Adrenal gland (tissue), 5 donors: ENCODE results near the gene RASD2.

Source experiments
- CTCF ChIP-seq, 6 experiments: fragments of 450-650 bp in 4 of 6; fragments of 200-600 bp in 2 of 6; sonication (generic) in 1 of 6; IDR thresholded peaks; 1 replicate in 5 of 6; 2 replicates in 1 of 6; pipeline versions ENCODE4 v1.5.1 to v1.8.0; 2016 to 2021; ENCODE audit warnings: antibody characterized with exemption in 6 of 6, mild to moderate bottlenecking in 2 of 6, moderate library complexity in 1 of 6
- POLR2A ChIP-seq, 2 donors: fragments of 450-650 bp; IDR thresholded peaks; one replicate each; pipeline ENCODE4 v1.6.1; 2017; ENCODE audit warnings: antibody characterized with exemption in 2 of 2, mild to moderate bottlenecking in 2 of 2, moderate library complexity in 1 of 2
- donor health status: DM: no; HTN: no; CAD: no.

- no peak for TF ChIP-seq CTCF (IDR thresholded peaks at IDR 0.05)
- TF ChIP-seq POLR2A (IDR thresholded peaks at IDR 0.05): no peak
Observed at GRCh38 chr22:35552196-35552842, 11.7 kb downstream of the RASD2 start.
